M059J (cell line): Measurements from ENCODE around the gene C11orf54. TPM values are rescaled to one million over a fixed set of nuclear protein-coding genes. Genes with fewer than 3 reads are reported as not detected.

Source experiments
- DNase-seq: peaks from one replicate; pipeline ENCODE4 v3.0.0-alpha.2; 2012; ENCODE audit warnings: low read depth
- total RNA-seq: library from RNA; depleted of rRNA; stranded (reverse); fragments of >200 nt; shearing (Covaris generic); gene quantifications from 2 replicates; pipeline ENCODE4 v1.2.3, GENCODE V29; 2014; rRNA removed

C11orf54 gene
- total RNA-seq: 15.1 and 17.5 TPM in 2 replicates

- peak; percentile 98 for DNase-seq
Measured at GRCh38 chr11:93741094-93741881, at the start of gene C11orf54, which contains the start of gene TAF1D. C11orf54 (plus strand) TSS chr11:93741672; CDS start chr11:93747394, 5,722 bp downstream. TAF1D (minus strand) TSS chr11:93741495; CDS start chr11:93739304, 2,191 bp downstream.

GRCh38 chr11:93694109-93694508 lies 47.4 kb upstream of the C11orf54 start:
- DNase-seq: no peak

- DNase-seq: no peak
Measured at GRCh38 chr11:93694557-93694956, 46.9 kb upstream of the C11orf54 start.

- no peak for DNase-seq
Measured at GRCh38 chr11:93697611-93698010, 43.9 kb upstream of the C11orf54 start.

GRCh38 chr11:93700830-93701229 lies 40.6 kb upstream of the C11orf54 start:
- DNase-seq: peak; percentile 26

- no peak for DNase-seq
Measured at GRCh38 chr11:93704237-93704636, 37.2 kb upstream of the C11orf54 start.

GRCh38 chr11:93710239-93710638 lies 31.2 kb upstream of the C11orf54 start:
- DNase-seq: no peak

- DNase-seq: no peak
Measured at GRCh38 chr11:93712678-93713077, 28.8 kb upstream of the C11orf54 start.

GRCh38 chr11:93715797-93716396 lies 25.6 kb upstream of the C11orf54 start:
- DNase-seq: no peak

- DNase-seq: no peak
Measured at GRCh38 chr11:93717501-93717900, 24.0 kb upstream of the C11orf54 start.

- DNase-seq: no peak
Measured at GRCh38 chr11:93718057-93718563, 23.4 kb upstream of the C11orf54 start.

GRCh38 chr11:93719310-93719709 lies 22.2 kb upstream of the C11orf54 start:
- no peak for DNase-seq

GRCh38 chr11:93720522-93720921 lies 20.9 kb upstream of the C11orf54 start:
- DNase-seq: no peak

GRCh38 chr11:93724089-93724488 lies 17.4 kb upstream of the C11orf54 start:
- DNase-seq: no peak

GRCh38 chr11:93727985-93728791 lies 13.3 kb upstream of the C11orf54 start:
- DNase-seq: no peak

GRCh38 chr11:93728792-93729128 lies 12.7 kb upstream of the C11orf54 start:
- DNase-seq: no peak

GRCh38 chr11:93729129-93729616 lies 12.3 kb upstream of the C11orf54 start:
- peak; percentile 8 for DNase-seq

- no peak for DNase-seq
Measured at GRCh38 chr11:93730108-93731107, 11.1 kb upstream of the C11orf54 start.

- DNase-seq: no peak
Measured at GRCh38 chr11:93732237-93732892, 9.1 kb upstream of the C11orf54 start.

GRCh38 chr11:93733474-93733873 lies 8.0 kb upstream of the C11orf54 start:
- DNase-seq: no peak
